OCI-LY7 (cell line): Measurements from ENCODE around the gene PLPPR5.

Source experiments
- CTCF ChIP-seq: fragments of 200-600 bp; sonication (generic); conservative IDR thresholded peaks from 2 replicates; pipeline ENCODE4 v1.5.1; 2014; ENCODE audit warnings: mild to moderate bottlenecking, antibody characterized with exemption, low read length, moderate library complexity, mixed read lengths
- EZH2phosphoT487 ChIP-seq: fragments of 200-600 bp; sonication (generic); IDR thresholded peaks from 2 replicates; pipeline ENCODE4 v1.6.1; 2018; ENCODE audit warnings: low read depth, borderline replicate concordance, mild to moderate bottlenecking, mixed run types, antibody characterized with exemption, low read length, moderate library complexity, mixed read lengths

- no peak for TF ChIP-seq CTCF
- no peak for TF ChIP-seq EZH2phosphoT487
Observed at GRCh38 chr1:98969798-98970490, 34.7 kb downstream of the PLPPR5 start.
